ENCODE results near the gene TMEM54.

The TMEM54 gene

GRCh38 chr1:32865639-32866405, 35.4 kb downstream of the TMEM54 start:
- ChIA-PET POLR2A (no interaction called here), CTCF (interaction anchor here (0.7 to 0.8 kb wide), 3 partner anchors 8 to 1294 kb away, joined by 4 to 6 read pairs (median 5); no protein-coding TSS in a partner anchor)
- H3K36me3 ChIP-seq (ENCODE audit: control insufficient read depth in 2 of 2, insufficient read depth in 1 of 2, low read length in 2 of 2): peaks cover 0 to 51% of the 10 kb centered on the region in 2 experiments; a peak in 1 of 3 replicates
- no peaks in the 10 kb centered on the region for H3K9me3 ChIP-seq (ENCODE audit: control insufficient read depth, insufficient read depth, low read depth, low read length)
- no peaks in the 10 kb centered on the region for H3K4me1 ChIP-seq (ENCODE audit: control insufficient read depth, insufficient read depth, low read length)
- H3K27ac ChIP-seq (ENCODE audit: extremely low read depth, low read depth, low read length): no peak overlapping the region
- no peak for TF ChIP-seq ZNF18 (tag by site-specific recombination; IDR thresholded peaks at IDR 0.05)
- peak; percentile 96 for TF ChIP-seq ZNF664 (tag by site-specific recombination; IDR thresholded peaks at IDR 0.05)
- no peak overlapping the region for H3K4me3 ChIP-seq (ENCODE audit: low read depth, low read length)

GRCh38 chr1:32864375-32865019, 36.7 kb downstream of the TMEM54 start:
- no peak overlapping the region for H3K4me3 ChIP-seq (ENCODE audit: low read depth, low read length)
- no peaks in the 10 kb centered on the region for H3K4me1 ChIP-seq (ENCODE audit: control insufficient read depth, insufficient read depth, low read length)
- POLR2A ChIA-PET: no interaction called here
- TF ChIP-seq ZBTB20 (tag by site-specific recombination; IDR thresholded peaks at IDR 0.05) (no peak), PRDM10 (tag by site-specific recombination; IDR thresholded peaks at IDR 0.05) (peak; percentile 92), ATF2 (tag by site-specific recombination; IDR thresholded peaks at IDR 0.05; ENCODE audit: low read depth) (peak; percentile 60)
- no peak overlapping the region for H3K27ac ChIP-seq (ENCODE audit: extremely low read depth, low read depth, low read length)
- H3K36me3 ChIP-seq (ENCODE audit: control insufficient read depth in 2 of 2, insufficient read depth in 1 of 2, low read length in 2 of 2): peaks cover 0 to 61% of the 10 kb centered on the region in 2 experiments; a peak in 1 of 3 replicates
- no peaks in the 10 kb centered on the region for H3K9me3 ChIP-seq (ENCODE audit: control insufficient read depth, insufficient read depth, low read depth, low read length)
- CTCF ChIA-PET: interaction anchor here (0.7 to 2.0 kb wide), 2 partner anchors 8 to 1295 kb away, joined by 5 to 6 read pairs; no protein-coding TSS in a partner anchor

- ChIA-PET CTCF (interaction anchor here (0.8 to 2.0 kb wide), 3 partner anchors 9 to 35 kb away, joined by 3 to 6 read pairs (median 4); no protein-coding TSS in a partner anchor), POLR2A (no interaction called here)
- no peak overlapping the region for H3K27ac ChIP-seq (ENCODE audit: extremely low read depth, low read depth, low read length)
- TF ChIP-seq ZNF311 (tag by site-specific recombination; IDR thresholded peaks at IDR 0.05; ENCODE audit: borderline replicate concordance): no peak
- H3K36me3 ChIP-seq (ENCODE audit: control insufficient read depth in 2 of 2, insufficient read depth in 1 of 2, low read length in 2 of 2): peaks cover 0 to 67% of the 10 kb centered on the region in 2 experiments; a peak in 1 of 3 replicates
- no peaks in the 10 kb centered on the region for H3K4me1 ChIP-seq (ENCODE audit: control insufficient read depth, insufficient read depth, low read length)
- H3K9me3 ChIP-seq (ENCODE audit: control insufficient read depth, insufficient read depth, low read depth, low read length): no peaks in the 10 kb centered on the region
- H3K4me3 ChIP-seq (ENCODE audit: low read depth, low read length): no peak overlapping the region
Measured at GRCh38 chr1:32863881-32864245, 37.3 kb downstream of the TMEM54 start.

- H3K27ac ChIP-seq (ENCODE audit: extremely low read depth, low read depth, low read length): no peak overlapping the region
- no peaks in the 10 kb centered on the region for H3K9me3 ChIP-seq (ENCODE audit: control insufficient read depth, insufficient read depth, low read depth, low read length)
- ChIA-PET POLR2A (no interaction called here), CTCF (interaction anchor here (0.6 to 2.0 kb wide), 6 partner anchors 9 to 35 kb away, joined by 3 to 6 read pairs (median 3); partner anchors contain the start of gene HPCA)
- no peak overlapping the region for H3K4me3 ChIP-seq (ENCODE audit: low read depth, low read length)
- no peaks in the 10 kb centered on the region for H3K4me1 ChIP-seq (ENCODE audit: control insufficient read depth, insufficient read depth, low read length)
- TF ChIP-seq ZNF558 (tag by site-specific recombination; IDR thresholded peaks at IDR 0.05): peak; percentile 53; the same call in 1 of the 2 replicates
- no peak for TF ChIP-seq PBX3 (CRISPR knock-in tag; IDR thresholded peaks at IDR 0.05)
- no peak for TF ChIP-seq OVOL3 (tag by site-specific recombination; IDR thresholded peaks at IDR 0.05)
- H3K36me3 ChIP-seq (ENCODE audit: control insufficient read depth in 2 of 2, insufficient read depth in 1 of 2, low read length in 2 of 2): peaks cover 0 to 69% of the 10 kb centered on the region in 2 experiments; a peak in 1 of 3 replicates
Measured at GRCh38 chr1:32863218-32863880, 37.8 kb downstream of the TMEM54 start.

Measured in HEK293 (cell line).